ENCODE results near the gene NRF1.
"Not testable (repeated sequence)": the region's sequence is repeated elsewhere in the genome, so short reads cannot be mapped to it uniquely, and the experiment has no call there.

Gene NRF1

DNA sequence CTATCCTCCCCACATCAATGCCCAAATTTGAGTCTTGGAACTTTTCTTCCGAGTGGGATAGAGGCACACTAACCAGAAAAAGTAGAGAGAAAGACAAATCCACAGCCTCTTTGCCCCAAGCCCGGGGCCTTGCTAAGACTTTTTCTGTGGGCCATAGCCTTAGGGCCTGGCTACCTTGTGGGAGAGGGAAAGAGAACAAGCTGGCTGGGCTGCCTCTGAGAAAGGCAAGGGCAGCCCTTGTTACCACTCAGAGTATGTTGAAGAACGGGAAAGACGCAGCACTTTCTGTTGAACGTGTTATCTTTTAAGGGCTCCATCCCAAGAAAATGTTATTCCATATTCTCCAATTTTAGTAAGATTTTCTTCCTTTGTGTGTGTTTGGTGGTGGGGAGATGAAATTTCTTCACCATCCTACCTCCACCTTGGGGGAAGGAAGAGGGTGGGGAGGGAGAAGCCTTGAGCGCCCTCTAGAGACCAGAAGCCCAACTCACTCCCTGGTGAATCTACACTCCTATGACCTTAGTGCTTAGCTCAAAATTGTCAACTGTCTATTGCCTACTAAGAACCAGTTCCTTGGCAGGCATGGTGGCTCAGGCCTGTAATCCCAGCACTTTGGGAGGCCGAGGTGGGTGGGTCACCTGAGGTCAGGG is 3.9 kb upstream of the NRF1 start:
- DNase-seq (ENCODE audit: low read depth), result no peak

DNA sequence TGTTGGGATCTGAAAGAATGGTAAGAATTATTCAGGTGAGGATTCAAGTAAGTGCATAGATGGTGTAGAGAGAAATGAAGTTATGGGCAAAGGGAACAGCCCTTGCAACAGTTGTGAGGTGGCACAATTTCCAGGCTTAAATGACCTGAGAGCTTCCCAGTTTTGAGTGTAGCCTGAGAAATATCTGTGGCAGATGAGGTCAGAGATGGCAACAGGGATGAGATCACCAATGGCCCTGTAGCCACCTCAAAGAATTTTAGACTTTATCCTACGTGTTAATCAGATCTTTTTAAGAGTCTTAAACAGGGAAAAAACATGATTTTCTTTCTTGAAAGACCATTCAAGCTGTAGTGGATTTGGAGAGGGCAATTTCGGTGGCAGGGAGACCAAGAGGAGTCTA is 1.9 kb upstream of the NRF1 start:
- no peak for DNase-seq (ENCODE audit: low read depth)

DNA sequence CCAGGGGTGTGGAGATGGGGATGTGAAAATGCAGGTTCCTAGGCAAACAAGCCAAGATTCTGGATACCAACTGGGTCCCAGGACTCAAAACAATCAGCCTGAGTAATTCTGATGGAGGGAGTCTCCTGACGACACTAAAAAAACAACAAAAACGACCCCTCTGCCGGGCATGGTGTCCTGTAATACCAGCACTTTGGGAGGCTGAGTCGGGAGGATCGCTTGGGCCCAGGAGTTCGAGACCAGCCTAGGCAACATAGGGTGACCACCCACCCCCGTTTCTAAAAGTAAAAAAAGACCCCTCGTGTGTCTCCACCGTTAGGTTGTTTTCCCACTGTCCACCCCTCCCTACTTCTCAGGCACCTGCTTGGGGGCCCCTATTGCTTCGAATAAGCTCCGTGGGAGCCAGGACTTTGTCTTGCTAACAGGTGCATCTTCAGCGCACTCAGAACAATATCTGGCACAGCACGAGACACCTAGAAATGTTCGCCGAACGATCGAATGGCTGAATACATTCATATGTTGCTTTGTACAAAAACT is 743 bp upstream of the NRF1 start:
- DNase-seq (ENCODE audit: low read depth), result no peak

DNA sequence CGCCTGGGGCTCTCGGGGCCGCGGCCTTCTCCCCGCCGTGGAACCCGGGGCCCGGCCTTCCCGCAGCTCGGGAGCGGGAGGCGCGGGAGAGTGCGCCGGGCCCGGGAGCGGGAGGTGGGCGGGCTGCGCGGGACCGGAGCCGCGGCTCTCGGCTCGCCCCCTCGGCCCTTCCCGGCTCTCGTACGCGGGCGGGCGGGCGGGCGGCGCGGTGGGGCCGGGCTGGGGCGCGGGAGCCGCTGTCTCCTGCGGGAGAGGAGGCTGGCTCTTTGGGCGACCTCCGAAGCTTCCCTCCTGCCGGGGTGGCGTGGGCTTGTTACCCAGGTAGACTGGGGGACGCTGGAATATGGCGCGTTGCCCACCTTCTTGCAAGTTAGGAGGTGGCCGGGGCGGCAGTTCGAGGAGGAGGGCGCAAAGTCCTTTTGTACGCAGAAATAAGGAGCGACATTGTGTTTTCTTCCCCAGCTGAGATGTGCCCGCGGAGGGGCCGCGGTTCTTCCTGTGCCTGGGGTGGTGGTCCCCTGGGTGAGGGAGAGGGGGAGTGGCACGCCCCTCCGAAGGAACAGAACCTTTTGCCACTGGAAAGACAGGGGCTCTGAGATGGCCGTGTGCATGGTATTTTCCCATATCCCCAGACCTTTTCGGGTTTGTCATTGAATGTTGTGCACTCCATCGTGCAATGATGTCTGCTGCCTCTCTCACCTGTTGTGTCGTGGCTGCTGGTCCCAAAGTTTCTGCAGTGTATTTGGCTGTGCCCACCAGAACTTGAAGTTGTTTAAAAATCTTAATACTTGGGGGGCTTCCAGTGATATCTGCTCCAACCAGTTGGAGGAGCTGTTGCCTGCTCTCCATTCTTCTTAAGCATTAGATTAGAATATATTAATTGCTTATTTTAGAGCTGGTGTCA is 844 bp downstream of the NRF1 start:
- DNase-seq (ENCODE audit: low read depth), result no peak

DNA sequence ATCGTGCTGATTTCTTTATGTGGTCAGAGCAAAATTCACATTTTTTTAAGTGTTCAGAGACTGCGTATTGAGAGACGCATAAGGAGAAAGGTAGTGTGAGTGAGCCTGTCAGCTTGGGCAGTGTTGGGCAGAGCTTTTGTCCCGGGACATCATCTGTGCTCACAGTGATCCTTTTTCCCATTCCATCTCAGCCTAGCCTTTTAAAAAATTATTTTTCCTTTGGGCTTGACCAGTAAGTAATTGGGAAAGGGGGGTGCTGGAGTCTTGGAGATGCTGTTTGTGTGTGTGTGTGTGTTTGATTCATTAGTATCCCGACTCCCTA is 1.5 kb downstream of the NRF1 start:
- DNase-seq (ENCODE audit: low read depth), result no peak

DNA sequence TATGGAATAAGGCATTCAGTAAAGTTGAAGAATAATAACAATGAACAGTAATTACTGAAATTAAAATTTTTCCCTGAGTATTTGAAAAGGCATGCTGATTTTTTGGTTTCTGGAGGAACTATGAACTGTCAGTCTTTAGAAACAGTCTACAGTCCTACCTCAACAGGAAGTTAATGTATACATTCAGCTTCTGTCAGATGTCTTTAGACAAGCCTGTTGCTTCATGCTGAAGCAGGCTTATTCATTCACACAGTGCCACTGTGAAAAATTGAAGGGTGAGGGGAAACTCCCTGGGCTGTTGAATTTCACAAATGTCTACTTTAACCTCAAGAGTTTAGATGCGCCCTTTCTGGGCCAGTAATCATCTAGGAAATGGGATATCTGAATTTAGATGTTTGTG is 3.5 kb downstream of the NRF1 start:
- no peak for DNase-seq (ENCODE audit: low read depth)

DNA sequence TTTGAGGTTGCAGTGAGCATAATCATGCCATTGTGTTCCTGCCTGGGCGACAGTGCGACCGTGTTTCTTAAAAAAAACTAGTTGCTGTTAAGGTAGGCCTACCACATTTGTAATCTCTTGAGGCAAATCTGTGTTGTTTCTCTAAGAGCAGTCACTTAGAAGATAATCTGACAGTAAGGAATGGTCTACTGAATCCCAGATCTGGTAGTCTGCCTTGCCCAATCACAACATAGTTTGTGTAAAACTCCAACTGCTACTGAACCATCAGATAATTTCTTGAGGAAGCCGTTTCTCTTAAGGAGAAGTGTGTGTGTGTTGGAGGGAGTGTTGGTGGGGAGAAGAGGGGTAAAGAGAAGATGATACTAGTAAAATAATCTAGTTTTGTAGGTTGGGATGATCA is 5.0 kb downstream of the NRF1 start:
- no peak for DNase-seq (ENCODE audit: low read depth)

DNA sequence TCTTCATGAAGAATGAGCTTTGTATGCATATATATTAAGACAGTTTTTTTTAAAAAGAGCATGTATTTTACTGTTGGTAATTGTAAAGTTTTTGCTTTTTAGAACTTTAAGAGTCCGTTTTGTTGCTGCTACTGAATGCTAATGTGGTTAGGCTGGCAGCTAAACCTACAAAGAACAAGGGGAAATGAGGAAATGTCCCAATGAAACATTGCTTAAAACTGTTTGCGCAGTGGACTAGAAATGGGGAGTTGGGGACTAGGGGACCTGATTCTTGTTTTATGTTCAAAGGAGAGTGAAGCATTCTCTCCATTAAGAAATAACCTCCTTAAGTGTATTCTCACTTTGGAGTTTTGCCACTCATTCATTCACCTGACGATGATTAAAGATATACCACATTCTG is 5.7 kb downstream of the NRF1 start:
- DNase-seq (ENCODE audit: low read depth), result no peak

DNA sequence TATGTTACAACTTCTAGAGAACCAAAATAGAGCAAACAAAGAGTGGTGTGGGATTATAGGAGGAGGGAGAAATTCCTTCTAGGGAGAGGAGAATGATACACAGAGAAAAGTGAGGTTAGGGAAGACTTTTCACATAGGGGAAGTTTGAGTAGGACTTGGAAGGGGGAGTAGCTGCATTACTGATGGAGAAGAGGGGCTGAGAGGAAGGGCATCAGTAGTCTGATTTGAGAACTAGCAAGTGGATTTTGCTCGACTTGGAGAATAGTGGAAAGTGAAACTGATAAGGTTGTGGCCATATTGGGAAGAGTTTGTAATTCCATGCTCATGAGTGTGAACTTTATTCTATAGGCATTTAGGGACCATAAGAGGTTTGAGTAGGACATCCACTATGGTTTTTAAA is 6.1 kb downstream of the NRF1 start:
- DNase-seq (ENCODE audit: low read depth), result no peak

DNA sequence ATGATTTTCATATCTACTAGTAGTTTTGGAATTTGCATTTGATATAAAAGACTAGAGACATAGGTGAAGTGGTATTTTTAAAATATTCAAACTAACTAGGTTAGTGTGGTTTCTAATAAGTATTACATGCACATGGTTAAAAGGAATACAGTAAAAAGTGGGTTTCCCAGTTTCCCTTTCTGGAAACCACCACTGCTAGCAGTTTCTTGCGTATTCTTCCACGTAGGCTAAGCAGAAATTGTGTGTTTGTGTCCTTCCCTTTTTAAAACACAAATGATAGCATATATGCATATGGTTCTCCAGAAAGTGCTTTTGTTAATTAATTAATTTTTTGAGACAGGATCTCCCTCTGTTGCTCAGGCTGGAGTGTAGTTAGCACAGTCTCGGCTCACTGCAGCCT is 15.4 kb downstream of the NRF1 start:
- no peak for DNase-seq (ENCODE audit: low read depth)

DNA sequence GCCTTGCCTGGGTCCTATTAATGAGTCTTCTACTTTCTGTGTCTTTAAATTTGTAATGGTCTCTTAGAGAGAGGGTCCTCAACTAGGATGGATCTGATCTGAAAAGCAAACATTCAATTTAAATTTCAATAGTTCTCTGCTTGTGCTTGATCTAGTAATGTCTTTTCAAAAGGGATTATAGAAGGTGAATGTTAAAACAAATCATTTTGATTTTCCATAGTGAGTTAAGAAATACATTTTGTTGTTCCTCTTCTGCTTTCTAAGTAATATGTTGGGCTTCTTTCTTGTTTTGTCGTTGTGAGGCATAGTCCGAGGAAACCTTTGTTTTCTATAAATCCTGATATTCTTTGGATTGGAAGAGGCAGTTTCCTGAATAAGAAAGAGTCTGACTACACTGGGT is 18.8 kb downstream of the NRF1 start:
- no peak for DNase-seq (ENCODE audit: low read depth)

DNA sequence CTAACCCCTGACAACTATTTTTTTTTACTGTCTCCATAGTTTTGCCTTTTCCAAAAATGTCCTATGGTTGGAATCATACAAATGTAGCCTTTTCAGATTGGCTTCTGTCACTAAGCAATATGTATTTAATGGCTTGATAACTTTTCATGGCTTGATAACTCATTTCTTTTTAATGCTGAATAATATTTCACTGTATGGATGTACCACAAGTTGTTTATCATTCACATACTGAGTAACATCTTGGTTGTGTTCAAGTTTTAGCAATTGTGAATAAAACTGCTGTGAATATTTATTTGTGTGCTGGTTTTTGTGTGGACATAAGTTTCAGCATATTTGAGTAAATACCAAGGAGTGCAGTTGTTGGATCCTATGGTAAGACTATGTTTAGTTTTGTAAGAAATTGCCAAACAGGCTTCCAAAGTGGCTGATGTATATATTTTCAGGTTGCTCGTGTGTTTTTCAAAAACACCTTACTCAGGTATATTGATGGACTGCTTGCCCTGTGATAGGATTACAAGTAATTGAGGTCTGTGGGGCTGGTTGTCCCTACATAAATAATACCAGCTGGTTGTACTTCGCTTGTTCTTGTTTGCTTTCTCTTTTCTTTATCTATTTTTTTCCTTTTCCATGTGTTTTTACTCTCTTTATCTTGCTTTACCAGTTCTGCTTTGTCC is 23.0 kb downstream of the NRF1 start:
- DNase-seq (ENCODE audit: low read depth), result no peak

DNA sequence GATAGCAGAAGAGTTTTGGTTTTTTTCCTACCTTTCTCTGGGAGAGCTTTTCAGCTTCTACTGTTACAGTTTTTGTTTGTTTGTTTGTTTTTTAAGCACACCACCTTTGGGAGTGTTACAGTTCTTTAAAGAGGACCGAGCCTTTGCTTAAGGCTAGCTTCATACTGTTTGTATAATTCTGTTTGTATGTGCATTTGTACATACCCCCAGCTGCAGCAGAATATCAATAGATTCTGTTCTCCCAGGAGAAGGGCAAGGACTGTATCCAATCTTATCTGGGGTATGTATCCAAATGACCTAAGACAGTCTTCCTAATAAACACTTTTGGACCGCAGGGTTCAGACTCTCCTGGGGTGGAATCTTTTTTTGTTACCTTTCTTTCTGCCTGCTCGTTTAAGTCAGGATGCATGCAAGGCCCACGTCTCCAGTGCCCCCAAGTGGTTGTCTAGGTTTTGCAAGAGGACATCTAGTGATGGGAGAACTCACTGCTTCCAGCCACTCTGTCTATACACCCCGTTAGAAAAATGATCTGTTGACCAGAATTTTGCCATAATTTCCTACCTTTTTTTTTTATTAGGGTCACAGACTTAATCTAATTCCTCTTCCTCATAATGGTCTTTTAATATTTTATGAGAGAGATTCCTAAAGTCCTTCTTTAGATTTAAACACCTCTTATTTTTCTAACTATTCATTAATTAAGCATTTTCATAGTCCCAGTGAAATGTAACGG is 23.9 kb downstream of the NRF1 start:
- DNase-seq (ENCODE audit: low read depth), result no peak

DNA sequence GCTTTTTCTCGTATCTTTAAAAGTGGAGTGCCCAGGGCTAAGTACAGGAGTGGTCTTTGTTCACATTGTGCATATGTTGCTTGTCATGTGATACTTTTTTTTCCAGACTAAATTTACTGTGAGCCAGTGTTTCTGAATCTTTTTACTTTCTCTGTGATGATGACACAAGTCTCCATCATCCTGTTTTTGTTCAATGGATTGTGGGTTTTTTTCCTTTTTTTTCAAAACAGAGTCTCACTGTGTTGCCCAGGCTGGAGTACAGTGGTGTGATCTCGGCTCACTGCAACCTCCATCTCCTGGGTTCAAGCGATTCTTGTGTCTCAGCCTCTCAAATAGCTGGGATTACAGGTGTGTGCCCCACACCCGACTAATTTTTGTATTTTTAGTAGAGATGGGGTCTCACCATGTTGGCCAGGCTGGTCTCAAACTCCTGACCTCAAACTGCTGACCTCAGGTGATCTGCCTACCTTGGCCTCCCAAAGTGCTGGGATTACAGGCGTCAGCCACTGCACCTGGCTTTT is 24.6 kb downstream of the NRF1 start:
- DNase-seq (ENCODE audit: low read depth), result not testable (repeated sequence)

DNA sequence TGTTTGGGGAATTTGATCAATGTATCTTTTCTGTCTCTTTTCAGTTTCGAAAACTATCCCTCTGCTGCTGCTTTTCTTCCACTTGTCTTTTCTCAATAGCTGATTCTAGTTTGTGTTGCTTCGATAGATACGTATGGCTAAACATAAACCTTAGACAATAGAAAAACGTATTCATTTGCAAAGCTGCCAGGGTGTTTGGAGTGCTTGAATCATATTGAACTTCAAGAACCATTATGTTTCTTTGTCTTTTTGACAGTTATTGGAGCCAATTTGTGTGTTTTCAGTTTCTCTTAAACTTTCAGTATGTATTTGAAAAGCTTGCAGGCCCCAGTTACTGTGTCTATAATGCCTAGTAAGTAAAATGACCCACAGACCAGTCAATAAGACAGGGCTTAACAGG is 25.1 kb downstream of the NRF1 start:
- DNase-seq (ENCODE audit: low read depth), result no peak

DNA sequence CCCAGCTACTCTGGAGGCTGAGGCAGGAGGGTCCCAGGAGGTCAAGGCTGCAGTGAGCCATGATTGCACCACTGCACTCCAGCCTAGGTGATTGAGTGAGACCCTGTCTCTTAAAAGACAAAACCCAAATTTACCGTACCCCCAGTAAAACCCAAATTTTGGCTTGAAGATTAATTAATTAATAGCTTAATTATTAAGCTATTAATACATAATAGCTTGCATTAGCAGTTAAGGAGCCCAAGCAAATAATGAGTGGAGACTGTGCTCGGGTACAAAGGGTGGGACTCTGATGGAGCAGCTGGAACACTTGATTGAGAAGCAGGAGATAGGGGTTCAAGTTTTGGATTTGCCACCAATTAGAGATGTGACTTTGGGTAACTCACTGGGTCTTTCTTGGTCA is 28.9 kb downstream of the NRF1 start:
- DNase-seq (ENCODE audit: low read depth), result no peak

DNA sequence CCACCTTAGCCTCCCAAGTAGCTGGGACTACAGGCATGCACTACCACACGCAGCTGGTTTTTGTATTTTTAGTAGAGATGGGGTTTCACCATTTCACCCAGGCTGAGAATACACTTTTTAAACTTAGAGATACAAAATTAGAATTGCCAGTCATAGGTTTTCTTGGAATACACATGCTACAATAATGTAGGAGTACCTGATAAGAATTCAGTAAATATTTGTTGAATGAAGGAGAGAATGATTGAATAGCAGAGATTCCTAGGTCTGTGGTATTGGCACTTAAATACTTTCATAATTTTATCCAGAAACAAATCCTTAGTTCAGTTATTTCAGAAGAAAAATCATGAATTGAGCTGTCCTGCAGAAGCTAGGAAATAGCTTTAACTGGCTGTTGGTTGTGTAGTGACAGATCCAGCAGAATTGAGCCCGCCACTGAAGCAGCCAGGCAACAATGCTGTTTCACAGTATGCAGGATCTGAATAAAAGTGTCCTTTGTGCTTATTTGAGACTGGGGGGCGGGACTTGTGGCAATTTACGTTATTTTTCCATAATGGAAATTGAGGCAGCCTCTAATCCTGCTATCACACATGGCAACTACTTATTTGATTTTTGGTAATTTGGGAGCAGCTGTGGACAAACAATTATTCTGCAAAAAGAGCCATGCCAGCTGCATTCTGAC is 31.5 kb downstream of the NRF1 start:
- no peak for DNase-seq (ENCODE audit: low read depth)

DNA sequence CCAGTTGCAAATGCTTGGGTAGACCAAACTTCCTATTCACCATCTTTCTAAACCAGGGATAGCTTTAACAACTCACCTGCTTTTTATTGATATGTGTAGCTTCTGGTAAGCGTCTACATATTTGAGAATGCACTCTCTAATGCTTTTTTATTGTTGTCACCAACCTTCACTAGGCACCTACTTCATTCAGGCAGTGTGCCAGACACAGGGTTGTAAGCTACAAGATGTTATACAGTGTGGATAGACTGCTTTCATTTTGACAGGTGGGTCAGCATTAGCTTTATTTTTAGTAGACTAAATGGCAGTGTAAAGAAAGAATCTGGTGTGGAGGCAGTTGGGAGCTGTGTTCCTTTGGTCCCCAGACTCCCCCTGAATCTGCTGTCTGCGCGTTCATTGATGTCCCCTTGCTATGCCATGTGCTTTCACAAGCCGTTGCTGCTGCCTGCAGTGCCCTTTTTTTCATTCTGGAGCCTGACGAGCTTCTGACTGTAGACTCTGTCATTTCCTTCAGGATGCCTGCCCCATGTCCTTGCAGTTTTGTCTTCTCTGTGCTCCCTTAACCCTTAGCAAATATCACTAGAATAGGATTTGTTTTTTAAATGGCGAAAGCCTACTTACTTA is 32.1 kb downstream of the NRF1 start:
- no peak for DNase-seq (ENCODE audit: low read depth)

DNA sequence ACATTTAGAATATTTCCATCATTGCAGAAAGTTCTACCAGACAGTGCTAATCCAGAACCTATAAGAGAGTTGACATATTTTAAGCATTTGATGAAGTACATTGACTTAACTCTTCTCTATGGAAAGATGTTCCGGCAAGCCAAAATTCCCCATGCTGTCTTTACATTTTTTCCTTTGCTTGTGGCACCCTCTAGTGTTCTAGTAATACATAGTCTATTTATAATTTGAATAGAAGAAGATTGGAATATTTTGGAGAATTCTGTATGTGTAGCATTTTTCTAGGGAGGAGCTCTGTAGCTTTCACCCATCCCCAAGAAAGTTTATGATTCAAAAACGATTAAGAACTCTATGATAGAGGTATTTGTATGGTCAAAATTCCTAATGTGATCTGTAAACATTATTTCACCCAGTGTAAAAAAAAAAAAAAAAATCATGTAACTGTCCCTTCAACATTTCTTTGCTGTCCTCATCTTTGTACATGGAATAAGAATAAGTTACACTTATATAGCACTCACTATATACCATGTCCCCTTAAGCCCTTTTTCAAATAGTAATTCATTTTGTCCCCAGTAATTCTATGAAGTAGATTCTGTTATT is 33.2 kb downstream of the NRF1 start:
- DNase-seq (ENCODE audit: low read depth), result no peak

DNA sequence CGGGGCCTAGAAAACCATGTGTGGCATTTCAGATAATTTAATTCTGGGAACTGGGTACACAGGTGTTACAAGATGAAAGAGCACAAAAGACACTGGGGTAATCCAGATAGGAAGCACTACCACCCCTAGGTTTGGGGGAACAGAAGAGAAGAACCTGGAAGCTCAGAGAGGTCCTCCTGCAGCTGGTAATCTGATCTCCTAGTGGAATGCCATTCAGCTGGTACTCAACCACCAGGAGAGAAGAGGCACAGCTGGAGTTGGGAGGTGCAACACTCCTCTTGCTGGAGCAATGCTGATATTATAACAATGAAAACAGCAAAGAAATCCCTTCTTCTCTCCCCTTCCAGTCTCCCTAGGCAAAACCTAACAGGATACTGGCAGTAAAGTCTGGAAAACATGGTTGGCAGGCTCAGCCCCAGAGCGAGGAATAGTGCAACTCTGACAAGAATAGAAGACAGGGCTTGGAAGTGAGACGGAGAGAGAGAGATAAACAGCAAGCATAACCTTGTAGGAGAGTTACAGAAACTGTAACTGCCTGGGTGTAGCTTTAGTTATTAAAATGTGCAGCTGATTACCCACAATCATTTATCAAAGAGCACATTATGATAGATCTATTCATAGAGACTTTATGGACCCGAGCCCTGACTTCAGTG is 35.0 kb downstream of the NRF1 start:
- no peak for DNase-seq (ENCODE audit: low read depth)
